SU-DHL-6 (cell line): ENCODE results near the gene DNAJB8.

Experiments used
- H2AFZ ChIP-seq: fragments of 200-600 bp; sonication (generic); 2 replicates; pipeline ENCODE4 v1.6.1; 2014; ENCODE audit warnings: low read depth, mild to moderate bottlenecking, moderate library complexity, mixed read lengths, antibody characterized with exemption, low read length; ENCODE audit not compliant: severe bottlenecking
- H3F3A ChIP-seq: fragments of 200-600 bp; shearing (Covaris generic); 2 replicates; pipeline ENCODE4 v1.6.0; 2016; ENCODE audit warnings: antibody characterized with exemption, mild to moderate bottlenecking; ENCODE audit not compliant: insufficient read depth
- H3K27ac ChIP-seq: fragments of 200-600 bp; sonication (generic); 2 replicates; pipeline ENCODE4 v1.5.1; 2016; ENCODE audit warnings: low read depth, mild to moderate bottlenecking, low read length, moderate library complexity, mixed read lengths
- H3K27me3 ChIP-seq: fragments of 200-600 bp; sonication (generic), shearing (Covaris generic); 2 replicates; pipeline ENCODE4 v1.6.0; 2014; ENCODE audit warnings: mild to moderate bottlenecking, low read length
- H3K36me3 ChIP-seq: fragments of 200-600 bp; sonication (generic); 2 replicates; pipeline ENCODE4 v1.6.1; 2014; ENCODE audit warnings: mild to moderate bottlenecking, low read length, mixed read lengths
- H3K4me2 ChIP-seq: fragments of 300-600, 200-600 bp; shearing (Covaris generic), sonication (generic); 2 replicates; pipeline ENCODE4 v1.6.0; 2014; ENCODE audit warnings: low read length, low read depth, mild to moderate bottlenecking; ENCODE audit not compliant: poor library complexity, severe bottlenecking
- H3K4me3 ChIP-seq: fragments of 200-600 bp; sonication (generic); 2 replicates; pipeline ENCODE4 v1.5.1; 2014; ENCODE audit warnings: antibody characterized with exemption, low read length, mild to moderate bottlenecking, mixed read lengths; ENCODE audit not compliant: insufficient read depth, poor library complexity, severe bottlenecking
- H3K79me2 ChIP-seq: fragments of 200-600 bp; sonication (generic); 2 replicates; pipeline ENCODE4 v1.6.1; 2014; ENCODE audit warnings: mild to moderate bottlenecking, low read length, moderate library complexity; ENCODE audit not compliant: insufficient read depth
- H3K9ac ChIP-seq: fragments of 200-600 bp; sonication (generic); 2 replicates; pipeline ENCODE4 v1.7.0; 2014; ENCODE audit warnings: mild to moderate bottlenecking, low read length
- H3K9me2 ChIP-seq: fragments of 200-600 bp; sonication (generic); replicated peaks from 2 replicates; pipeline ENCODE4 v1.6.1; 2014; ENCODE audit warnings: low read length; ENCODE audit not compliant: insufficient read depth
- H3K9me3 ChIP-seq: fragments of 200-600 bp; sonication (generic); 2 replicates; pipeline ENCODE4 v1.6.1; 2014; ENCODE audit warnings: low read length, mixed read lengths; ENCODE audit not compliant: insufficient read depth
- H4K20me1 ChIP-seq: fragments of 200-600 bp; sonication (generic); 2 replicates; pipeline ENCODE4 v1.6.1; 2014; ENCODE audit warnings: low read depth, mild to moderate bottlenecking, antibody characterized with exemption, low read length, moderate library complexity, mixed read lengths
- EZH2phosphoT487 ChIP-seq: fragments of 200-600 bp; sonication (generic), shearing (Covaris generic); conservative IDR thresholded peaks from 2 replicates; pipeline ENCODE4 v1.6.1; 2018; ENCODE audit warnings: mild to moderate bottlenecking, antibody characterized with exemption, low read length, moderate library complexity, mixed read lengths
- TF ChIP-seq, protein P1 (sequence below): fragments of 200-600 bp; sonication (generic); IDR thresholded peaks from one replicate; pipeline ENCODE4 v1.5.1; 2017; ENCODE audit warnings: antibody characterized with exemption, mild to moderate bottlenecking, low read length, moderate library complexity; ENCODE audit not compliant: insufficient read depth, poor library complexity, severe bottlenecking

The DNAJB8 gene

DNA sequence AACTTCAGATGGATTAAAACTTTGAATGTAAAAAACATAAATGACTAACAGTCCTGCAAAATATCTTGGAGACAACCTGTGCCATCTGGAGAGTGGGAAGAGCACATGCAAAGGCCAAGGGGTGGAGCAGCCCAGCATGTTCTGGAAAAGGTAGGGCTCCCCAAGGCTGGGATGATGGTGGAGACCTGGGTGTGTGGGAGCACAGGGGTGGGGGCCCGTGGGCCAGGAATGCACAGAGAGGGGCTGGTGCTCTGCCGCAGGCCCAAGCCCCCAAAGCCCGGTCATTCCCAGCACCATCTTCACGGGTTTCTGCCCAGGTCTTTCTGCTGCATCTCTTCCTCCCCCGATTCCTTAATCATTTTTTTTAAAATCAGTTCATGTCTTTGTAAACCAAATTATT is 36.0 kb upstream of the DNAJB8 start:
- Histone ChIP-seq H3F3A (no peaks in the 10 kb centered on the region), H3K9ac (no peak overlapping the region), H3K27me3 (no peaks in the 10 kb centered on the region), H3K4me3 (no peak overlapping the region), H3K4me2 (no peak overlapping the region), H3K9me2 (no peaks in the 10 kb centered on the region), H3K36me3 (no peaks in the 10 kb centered on the region), H3K79me2 (no peaks in the 10 kb centered on the region), H3K9me3 (no peaks in the 10 kb centered on the region), H4K20me1 (no peaks in the 10 kb centered on the region), H3K27ac (no peak overlapping the region), H2AFZ (no peak overlapping the region)
- TF ChIP-seq, protein P1, sequence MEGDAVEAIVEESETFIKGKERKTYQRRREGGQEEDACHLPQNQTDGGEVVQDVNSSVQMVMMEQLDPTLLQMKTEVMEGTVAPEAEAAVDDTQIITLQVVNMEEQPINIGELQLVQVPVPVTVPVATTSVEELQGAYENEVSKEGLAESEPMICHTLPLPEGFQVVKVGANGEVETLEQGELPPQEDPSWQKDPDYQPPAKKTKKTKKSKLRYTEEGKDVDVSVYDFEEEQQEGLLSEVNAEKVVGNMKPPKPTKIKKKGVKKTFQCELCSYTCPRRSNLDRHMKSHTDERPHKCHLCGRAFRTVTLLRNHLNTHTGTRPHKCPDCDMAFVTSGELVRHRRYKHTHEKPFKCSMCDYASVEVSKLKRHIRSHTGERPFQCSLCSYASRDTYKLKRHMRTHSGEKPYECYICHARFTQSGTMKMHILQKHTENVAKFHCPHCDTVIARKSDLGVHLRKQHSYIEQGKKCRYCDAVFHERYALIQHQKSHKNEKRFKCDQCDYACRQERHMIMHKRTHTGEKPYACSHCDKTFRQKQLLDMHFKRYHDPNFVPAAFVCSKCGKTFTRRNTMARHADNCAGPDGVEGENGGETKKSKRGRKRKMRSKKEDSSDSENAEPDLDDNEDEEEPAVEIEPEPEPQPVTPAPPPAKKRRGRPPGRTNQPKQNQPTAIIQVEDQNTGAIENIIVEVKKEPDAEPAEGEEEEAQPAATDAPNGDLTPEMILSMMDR: no peak
- TF ChIP-seq EZH2phosphoT487: no peak

DNA sequence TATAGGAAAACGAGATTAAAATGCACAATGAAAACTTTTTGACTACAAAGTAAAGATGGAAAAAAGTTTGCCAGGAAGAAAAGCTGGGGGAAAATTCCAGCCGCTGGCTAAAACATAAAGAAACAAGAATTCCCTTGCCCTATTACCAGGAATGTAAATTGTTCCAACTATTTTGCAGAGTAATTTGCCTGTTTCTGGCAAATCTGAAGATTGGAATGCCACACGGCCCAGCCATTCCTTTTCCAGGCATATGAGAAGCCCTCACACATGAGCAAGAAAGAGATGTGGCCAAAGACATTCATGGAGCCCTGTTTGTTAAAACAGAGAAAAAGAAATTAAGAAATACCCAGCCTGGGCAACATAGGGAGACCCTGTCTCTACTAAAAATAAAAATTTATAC is 34.7 kb upstream of the DNAJB8 start:
- no peaks in the 10 kb centered on the region for H3K36me3 ChIP-seq
- no peak overlapping the region for H3K27ac ChIP-seq
- no peak overlapping the region for H3K4me3 ChIP-seq
- no peaks in the 10 kb centered on the region for H3K9me3 ChIP-seq
- no peaks in the 10 kb centered on the region for H4K20me1 ChIP-seq
- no peak overlapping the region for H3K9ac ChIP-seq
- no peak overlapping the region for H3K4me2 ChIP-seq
- H3K9me2 ChIP-seq: no peaks in the 10 kb centered on the region
- H2AFZ ChIP-seq: no peak overlapping the region
- H3K27me3 ChIP-seq: no peaks in the 10 kb centered on the region
- H3K79me2 ChIP-seq: no peaks in the 10 kb centered on the region
- TF ChIP-seq, protein P1: no peak
- no peak for TF ChIP-seq EZH2phosphoT487
- H3F3A ChIP-seq: no peaks in the 10 kb centered on the region

DNA sequence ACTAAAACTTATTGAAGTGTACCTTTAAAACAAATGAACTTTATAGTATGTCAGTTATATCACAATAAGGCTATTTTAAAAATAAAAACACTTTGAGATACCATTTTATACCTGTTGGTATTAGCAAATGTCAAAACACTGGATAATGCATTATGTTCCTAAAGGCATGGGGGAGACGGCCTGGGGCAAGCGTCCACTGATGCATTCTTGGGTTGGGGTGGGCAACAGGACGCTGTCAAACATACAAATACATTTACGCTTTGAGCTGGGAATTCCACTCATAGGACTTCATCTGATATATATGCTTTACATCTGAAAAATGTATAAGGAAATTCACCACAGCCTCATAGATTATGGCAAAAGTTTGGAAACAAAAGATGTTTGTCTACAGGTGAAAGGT is 33.9 kb upstream of the DNAJB8 start:
- Histone ChIP-seq H3K4me3 (no peak overlapping the region), H3K9me3 (no peaks in the 10 kb centered on the region), H3K36me3 (no peaks in the 10 kb centered on the region), H3K79me2 (no peaks in the 10 kb centered on the region), H2AFZ (no peak overlapping the region), H3K27me3 (no peaks in the 10 kb centered on the region), H4K20me1 (no peaks in the 10 kb centered on the region), H3K9me2 (no peaks in the 10 kb centered on the region), H3K9ac (no peak overlapping the region), H3K4me2 (no peak overlapping the region), H3F3A (no peaks in the 10 kb centered on the region), H3K27ac (no peak overlapping the region)
- no peak for TF ChIP-seq EZH2phosphoT487

DNA sequence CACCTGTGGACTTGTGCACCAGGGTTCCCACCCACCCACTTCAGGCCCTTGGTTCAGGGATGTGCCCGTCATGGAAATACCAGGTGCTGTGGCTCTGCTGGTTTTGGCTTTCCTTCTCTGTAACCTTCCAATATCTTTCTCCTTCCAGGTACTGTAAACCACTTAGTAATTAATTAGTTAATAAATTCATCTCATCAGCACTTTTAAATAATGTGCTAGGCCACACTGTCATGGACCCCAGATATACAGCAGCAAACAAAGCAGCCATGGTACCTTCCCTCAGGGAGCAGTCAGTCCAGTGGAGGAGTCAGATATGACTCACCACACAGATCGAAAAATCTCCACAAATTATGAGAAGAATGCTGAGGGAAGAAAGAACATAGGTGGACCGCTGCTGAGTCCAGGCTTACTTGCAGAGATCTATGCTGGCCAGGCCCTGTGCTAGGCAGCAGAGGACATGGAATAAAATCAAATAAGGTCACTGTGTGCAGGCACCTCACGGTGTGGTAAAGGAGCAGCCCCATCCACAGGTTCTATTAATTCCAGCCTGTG is 33.1 kb upstream of the DNAJB8 start:
- TF ChIP-seq, protein P1: no peak
- TF ChIP-seq EZH2phosphoT487: no peak
- H3K27me3 ChIP-seq: no peaks in the 10 kb centered on the region
- no peaks in the 10 kb centered on the region for H3K9me3 ChIP-seq
- H3K27ac ChIP-seq: no peak overlapping the region
- H3K9ac ChIP-seq: no peak overlapping the region
- H3K4me2 ChIP-seq: no peak overlapping the region
- no peaks in the 10 kb centered on the region for H4K20me1 ChIP-seq
- H3K9me2 ChIP-seq: no peaks in the 10 kb centered on the region
- H3F3A ChIP-seq: no peaks in the 10 kb centered on the region
- H3K36me3 ChIP-seq: no peaks in the 10 kb centered on the region
- no peak overlapping the region for H3K4me3 ChIP-seq
- no peak overlapping the region for H2AFZ ChIP-seq
- H3K79me2 ChIP-seq: no peaks in the 10 kb centered on the region
